GM18517 (cell line): ENCODE measurements around the gene IGSF9B.
A peak's percentile ranks its signal among the peaks of the same experiment; 100 is the strongest.

Source experiments
- ATAC-seq: cut with Tn5 transposase; IDR thresholded peaks from one replicate; pipeline ENCODE4 v1.9.1; 2021; ENCODE audit warnings: mild to moderate bottlenecking, moderate library complexity; ENCODE audit not compliant: unreplicated experiment

Gene IGSF9B

GRCh38 chr11:133940034-133940433, 16.7 kb downstream of the IGSF9B start:
- ATAC-seq: no peak

GRCh38 chr11:133939558-133939957, 17.2 kb downstream of the IGSF9B start:
- no peak for ATAC-seq

GRCh38 chr11:133938166-133938565, 18.6 kb downstream of the IGSF9B start:
- ATAC-seq: no peak

GRCh38 chr11:133937468-133937867, 19.3 kb downstream of the IGSF9B start:
- ATAC-seq: no peak

- ATAC-seq: no peak
Measured at GRCh38 chr11:133937015-133937414, 19.8 kb downstream of the IGSF9B start.

- no peak for ATAC-seq
Measured at GRCh38 chr11:133936592-133936991, 20.2 kb downstream of the IGSF9B start.

GRCh38 chr11:133936136-133936535, 20.6 kb downstream of the IGSF9B start:
- no peak for ATAC-seq

- ATAC-seq: no peak
Measured at GRCh38 chr11:133935551-133935910, 21.2 kb downstream of the IGSF9B start.

- no peak for ATAC-seq
Measured at GRCh38 chr11:133934599-133935550, 21.9 kb downstream of the IGSF9B start.

- no peak for ATAC-seq
Measured at GRCh38 chr11:133934096-133934495, 22.7 kb downstream of the IGSF9B start.

GRCh38 chr11:133931449-133932060, 25.2 kb downstream of the IGSF9B start:
- ATAC-seq: no peak

- no peak for ATAC-seq
Measured at GRCh38 chr11:133930767-133931448, 25.9 kb downstream of the IGSF9B start.

GRCh38 chr11:133930053-133930766, 26.6 kb downstream of the IGSF9B start:
- ATAC-seq: no peak

GRCh38 chr11:133929401-133930052, 27.2 kb downstream of the IGSF9B start:
- ATAC-seq: no peak

- no peak for ATAC-seq
Measured at GRCh38 chr11:133928628-133929059, 28.1 kb downstream of the IGSF9B start.

GRCh38 chr11:133927690-133928627, 28.8 kb downstream of the IGSF9B start:
- ATAC-seq: peak; percentile 85

- ATAC-seq: no peak
Measured at GRCh38 chr11:133926466-133927246, 30.1 kb downstream of the IGSF9B start.

- ATAC-seq: no peak
Measured at GRCh38 chr11:133925756-133926155, 31.0 kb downstream of the IGSF9B start.

- no peak for ATAC-seq
Measured at GRCh38 chr11:133924661-133925060, 32.1 kb downstream of the IGSF9B start.
